ENCODE data around the gene GHR.

- no peak for TF ChIP-seq TAF1 (IDR thresholded peaks at IDR 0.05; ENCODE audit: low read depth)
- no peak for TF ChIP-seq POLR2AphosphoS5 (IDR thresholded peaks at IDR 0.05)
- no peak for TF ChIP-seq CTCF (IDR thresholded peaks at IDR 0.05; ENCODE audit: poor library complexity, severe bottlenecking)
These were observed 120.5 kb downstream of the GHR start for GRCh38 chr5:42543774-42544173.

Measured in neural cell (in vitro differentiated cells).